Stimulated activated CD4-positive, alpha-beta T cell treated with anti-CD3 and anti-CD28 coated beads, Interleukin-15, amount 100 ng/mL, for 1 hour (primary cell): ENCODE measurements around the gene UTP4.
A peak's percentile ranks its signal among the peaks of the same experiment; 100 is the strongest.

Experiments
- DNase-seq, 2 donors: peaks; one replicate each; pipeline ENCODE4 v3.0.0-alpha.2; 2020; ENCODE audit warnings: low read depth in 1 of 2, low spot score in 1 of 2

The UTP4 gene

DNA sequence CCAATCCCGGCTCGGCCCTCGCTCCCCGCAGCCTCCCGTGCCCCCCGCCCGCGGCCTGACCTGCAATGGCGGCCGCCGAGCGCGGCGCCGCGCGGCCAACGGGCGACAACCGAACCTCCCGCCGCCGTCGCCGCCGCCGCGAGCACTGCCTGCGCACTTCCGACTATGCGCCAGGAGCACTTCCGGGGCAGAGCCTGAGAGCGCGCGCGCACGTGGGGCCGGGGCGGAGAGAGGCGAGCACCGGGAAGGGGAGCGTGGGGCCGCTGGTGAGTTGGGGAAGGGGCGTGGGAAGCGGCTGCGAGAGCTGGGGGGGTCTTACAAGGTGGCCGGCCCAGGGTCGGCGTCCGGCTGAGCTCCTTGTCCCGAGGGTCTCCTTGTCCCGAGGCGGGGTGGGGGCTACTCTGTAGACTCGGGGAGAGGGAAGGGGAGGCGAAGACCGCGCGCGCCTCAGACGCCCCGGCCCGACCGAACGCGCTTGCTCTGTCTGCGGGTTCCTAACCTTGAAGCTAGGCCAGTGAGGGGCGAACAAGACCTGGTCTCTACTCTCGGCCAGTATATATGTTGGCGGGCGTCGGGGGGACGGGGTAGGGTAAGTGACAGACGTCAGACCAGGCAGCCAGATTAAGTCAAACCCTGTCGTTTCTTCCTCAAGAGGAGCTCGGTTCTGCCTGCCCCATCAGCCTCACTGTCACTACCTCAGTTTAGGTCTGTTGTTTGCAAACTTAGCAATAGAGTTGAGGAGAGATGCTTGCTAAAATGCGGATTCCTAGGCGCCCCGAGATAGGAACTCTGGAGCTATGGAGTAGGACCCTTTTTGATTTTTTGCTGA, at the start of gene UTP4, which contains the start of gene CHTF8:
Gene UTP4 (plus strand): TSS at position 226 of the 829 bp plus-strand sequence. CDS start 811 bp downstream, outside the sequence.
Gene CHTF8 (minus strand): TSS at position 165 of the 829 bp plus-strand sequence. CDS start 11,130 bp downstream, outside the sequence.
- peak; percentile 69 to 82 for DNase-seq

DNA sequence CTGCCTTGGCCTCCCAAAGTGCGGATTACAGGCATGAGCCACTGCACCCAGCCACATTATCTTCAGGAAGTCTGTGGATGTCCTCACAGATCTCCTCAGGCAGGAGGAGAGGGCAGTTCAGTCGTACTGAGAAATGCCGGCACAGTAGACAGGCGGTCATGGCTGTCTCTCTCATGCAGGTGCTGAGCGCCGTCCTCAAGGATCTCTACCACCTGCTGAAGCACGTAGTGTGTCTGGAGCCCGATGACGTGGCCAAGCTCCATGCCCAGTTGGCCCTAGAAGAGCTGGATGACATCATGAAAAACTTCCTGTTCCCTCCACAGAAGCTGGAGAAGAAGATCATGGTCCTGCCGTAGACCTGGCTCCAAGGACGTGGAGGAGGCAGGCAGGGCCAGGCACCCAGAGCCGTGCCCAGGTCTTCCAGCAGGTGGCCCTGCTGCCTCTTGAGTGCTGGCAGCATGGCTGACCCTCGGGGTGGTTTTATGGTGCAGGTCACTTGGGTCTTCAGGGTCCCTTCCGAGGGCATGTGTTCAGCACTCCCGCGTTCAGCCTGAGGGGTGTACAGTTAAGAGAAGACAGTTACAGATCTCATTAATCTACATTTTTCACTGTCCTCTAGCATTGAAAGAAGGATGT, 49.0 kb upstream of the UTP4 start:
- DNase-seq = no peak

DNA sequence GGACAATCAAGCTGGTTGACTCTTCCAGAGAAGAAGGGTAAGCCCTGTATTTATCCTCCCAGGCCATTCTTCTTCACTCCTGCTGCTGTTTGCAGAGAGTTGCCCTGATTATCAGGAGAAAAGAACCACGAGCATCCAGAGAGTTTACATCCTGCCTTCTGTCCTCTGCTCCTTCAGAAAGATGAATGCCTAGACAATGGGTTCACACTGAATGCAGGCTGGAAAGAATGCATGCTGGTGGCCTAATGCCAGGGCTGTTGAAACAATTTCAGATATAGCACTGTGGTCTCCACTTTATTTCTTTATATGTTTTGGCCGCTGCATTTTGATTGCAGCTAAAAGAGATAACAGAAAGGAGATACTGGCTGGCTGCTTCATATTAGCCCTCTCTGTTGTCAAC, 48.2 kb upstream of the UTP4 start:
- DNase-seq = no peak

DNA sequence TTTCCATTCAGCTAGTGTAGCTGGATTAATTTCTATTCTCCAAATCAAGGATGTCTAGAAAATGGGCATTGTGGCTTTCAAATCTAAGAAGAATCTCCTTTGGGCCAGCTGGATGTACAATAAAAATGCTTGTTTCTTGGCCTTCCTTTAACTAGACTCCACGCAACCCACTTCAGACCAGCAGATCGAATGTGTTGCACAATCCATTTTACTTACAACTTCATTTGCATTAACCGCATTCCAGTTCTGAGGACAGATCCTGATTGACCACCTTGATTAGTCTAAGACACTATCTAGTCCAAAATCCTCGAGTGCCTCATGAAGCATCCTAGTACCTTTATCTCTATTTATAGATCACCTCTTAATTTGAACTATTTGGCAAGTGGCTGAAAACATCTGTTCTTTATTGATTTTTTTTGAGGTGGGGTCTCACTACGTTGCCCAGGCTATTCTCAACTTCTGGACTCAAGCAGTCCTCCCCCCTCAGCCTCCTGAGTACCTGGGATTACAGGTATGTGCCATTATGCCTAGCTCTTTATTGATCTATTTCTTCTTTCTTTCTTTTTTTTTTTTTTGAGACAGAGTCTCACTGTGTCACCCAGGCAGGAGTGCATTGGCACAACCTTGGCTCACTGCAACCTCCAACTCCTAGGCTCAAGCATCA, 47.3 kb upstream of the UTP4 start:
- DNase-seq = no peak

DNA sequence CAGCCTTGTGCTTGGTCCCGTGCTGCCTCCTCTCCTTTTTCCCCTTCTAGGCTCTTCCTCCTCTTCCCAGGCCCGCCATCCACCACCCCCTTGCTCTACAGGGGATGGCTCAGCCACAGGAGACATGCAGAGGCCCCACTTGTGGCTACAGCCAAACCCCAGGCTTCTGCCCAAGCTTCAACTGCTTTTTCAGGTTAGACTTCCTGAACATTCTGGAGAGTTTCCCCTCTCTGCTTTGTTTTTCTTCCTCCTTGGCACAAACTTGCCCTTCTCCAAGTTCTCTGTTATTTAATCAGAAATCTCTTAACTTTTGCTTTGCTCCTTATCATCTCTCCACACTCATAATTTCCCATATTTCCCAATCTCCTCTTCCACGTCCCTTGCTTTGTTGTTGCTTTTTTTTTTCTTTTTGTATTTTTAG, 45.3 kb upstream of the UTP4 start:
- no peak for DNase-seq

DNA sequence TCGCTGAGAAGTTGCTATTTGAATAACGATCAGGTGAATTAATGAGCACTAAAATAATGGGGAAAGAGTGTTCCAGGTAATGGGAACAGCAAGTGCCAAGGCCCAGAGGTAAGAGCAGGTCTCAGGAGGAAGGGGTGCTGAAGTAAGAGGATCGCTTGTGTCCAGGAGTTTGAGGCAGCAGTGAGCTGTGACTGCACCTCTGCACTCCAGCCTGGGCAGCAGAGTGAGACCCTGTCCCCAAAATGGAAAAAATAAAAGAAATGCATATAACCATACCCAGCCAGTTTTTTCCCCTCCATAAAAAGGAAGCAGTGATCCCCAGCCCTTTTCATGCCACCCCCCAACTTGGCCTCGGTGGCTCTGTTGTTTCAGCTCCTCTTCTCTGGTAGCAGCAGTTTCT, 43.8 kb upstream of the UTP4 start:
- DNase-seq = no peak

DNA sequence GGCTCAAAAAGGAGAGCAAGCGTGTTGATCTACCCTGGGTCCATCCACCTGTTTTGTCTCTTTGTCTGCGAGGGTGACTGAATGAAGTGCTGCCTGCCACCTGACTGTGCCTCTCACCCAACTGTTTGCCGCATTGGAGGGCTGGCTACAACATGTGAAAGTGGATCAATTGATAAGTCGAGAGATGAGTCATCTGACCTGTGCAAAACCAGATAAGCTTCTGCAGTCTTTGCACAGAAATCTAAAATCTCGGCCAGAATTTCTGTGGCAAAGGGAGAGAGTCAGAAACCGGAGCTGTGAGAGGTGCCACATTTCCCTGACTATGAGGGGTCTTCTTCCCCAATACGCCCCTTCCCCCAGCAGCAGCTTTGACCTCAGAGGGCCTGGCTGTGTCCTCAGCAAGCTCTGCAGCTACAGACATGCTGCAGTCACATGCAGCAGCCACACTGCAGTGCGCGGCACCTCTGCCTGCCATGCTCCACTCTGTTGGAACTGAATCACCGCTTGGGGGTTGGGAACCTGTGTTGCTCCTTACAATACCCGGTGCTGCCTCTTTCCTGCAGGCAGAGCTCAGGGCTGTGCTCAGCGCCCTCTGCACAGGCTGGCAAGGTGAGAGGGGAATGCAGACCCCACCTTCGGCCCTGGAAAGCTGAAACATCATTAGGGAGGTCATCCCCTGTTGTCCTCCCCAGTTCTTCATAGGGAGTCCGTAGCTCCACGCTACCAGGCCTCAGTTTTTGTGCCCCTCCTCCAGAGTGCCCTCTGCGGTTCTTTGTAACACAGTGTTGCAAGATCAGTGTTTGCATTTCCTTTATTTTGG, 43.1 kb upstream of the UTP4 start:
- no peak for DNase-seq

DNA sequence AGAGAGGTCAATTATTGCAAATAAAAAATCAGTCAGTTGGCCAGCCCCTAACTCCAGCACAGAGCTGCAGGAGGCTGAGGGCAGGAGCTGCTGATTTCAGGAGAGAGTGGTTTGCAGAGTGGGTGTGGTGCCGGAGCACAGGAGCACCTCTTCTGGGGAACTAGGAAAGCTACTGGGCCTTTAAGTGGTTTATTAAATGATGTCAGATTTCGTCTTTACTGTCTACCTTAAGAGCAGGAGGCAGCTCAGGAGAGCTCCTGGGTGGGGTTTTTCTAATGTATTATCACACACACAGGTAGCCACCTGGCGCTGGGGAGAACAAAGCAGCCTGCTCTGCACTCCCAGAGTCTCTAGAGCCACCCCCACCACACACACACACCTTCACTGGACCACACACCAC, 38.5 kb upstream of the UTP4 start:
- DNase-seq = no peak

DNA sequence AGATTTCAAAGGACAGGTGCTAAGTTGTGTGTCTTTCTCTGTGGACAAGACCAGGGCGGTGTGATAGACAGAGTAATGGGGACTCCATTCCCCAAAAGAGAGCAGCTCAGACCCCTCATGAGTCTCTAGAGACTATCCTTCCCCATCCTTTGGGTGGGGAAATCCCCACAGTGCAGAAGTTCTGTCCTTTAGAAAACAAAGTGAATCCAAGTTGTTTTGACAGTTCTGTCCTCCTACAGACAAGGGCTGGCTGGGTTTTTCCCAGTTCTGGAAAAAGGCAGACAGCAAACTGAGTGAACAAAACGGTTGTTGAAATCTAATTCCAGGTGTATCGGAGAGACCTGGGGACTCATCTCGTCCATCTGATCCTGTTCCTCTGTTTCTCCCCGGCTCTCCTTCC, 37.9 kb upstream of the UTP4 start:
- no peak for DNase-seq

DNA sequence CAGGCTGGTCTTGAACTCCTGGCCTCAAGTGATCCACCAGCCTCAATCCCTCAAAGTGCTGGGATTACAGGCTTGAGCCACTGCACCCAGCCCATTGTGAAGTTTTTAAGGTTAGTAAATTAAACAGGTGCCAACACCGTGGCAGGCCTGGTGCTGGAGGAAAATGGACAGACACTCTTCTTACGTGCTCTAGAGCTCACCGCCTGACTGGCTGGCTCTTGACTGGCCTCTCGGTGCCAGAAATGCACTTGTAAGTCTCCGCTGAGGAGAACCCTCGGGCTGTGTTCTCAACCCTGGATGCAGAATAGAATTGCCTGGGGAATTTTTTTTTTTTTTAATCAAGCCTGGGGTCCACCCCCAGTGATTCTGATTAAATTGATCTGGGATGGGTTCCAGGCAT, 37.3 kb upstream of the UTP4 start:
- DNase-seq = no peak

DNA sequence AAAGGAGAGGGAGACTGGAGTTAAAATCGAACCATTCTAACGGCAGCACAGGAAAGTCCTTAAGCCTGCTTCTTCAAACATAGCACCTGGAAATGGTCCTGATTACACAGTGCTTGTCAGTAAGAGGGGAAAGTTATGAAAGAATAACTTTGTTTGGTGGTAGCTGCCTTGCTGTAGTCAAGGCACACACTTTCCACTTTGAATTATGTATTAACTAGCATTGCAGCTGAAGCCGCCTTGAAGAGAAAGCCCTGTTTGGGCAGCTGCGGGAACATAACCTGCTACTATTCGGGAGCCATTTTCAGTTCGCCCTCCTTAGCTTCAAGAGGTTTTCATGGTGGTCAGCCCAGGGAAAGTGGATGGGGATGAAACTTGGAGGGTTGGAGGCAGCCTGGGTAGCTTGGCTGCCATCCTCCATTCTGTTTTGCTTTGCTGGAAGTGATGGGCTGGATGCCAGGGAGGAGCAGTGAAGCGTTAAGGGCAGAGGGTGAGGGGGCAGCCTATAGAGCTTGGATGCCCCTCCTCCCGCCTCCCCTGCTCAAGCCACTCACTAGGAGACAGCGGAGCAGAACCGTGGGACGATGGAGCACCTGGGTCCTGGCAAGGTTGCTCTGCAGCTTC, 32.3 kb upstream of the UTP4 start:
- DNase-seq = no peak

DNA sequence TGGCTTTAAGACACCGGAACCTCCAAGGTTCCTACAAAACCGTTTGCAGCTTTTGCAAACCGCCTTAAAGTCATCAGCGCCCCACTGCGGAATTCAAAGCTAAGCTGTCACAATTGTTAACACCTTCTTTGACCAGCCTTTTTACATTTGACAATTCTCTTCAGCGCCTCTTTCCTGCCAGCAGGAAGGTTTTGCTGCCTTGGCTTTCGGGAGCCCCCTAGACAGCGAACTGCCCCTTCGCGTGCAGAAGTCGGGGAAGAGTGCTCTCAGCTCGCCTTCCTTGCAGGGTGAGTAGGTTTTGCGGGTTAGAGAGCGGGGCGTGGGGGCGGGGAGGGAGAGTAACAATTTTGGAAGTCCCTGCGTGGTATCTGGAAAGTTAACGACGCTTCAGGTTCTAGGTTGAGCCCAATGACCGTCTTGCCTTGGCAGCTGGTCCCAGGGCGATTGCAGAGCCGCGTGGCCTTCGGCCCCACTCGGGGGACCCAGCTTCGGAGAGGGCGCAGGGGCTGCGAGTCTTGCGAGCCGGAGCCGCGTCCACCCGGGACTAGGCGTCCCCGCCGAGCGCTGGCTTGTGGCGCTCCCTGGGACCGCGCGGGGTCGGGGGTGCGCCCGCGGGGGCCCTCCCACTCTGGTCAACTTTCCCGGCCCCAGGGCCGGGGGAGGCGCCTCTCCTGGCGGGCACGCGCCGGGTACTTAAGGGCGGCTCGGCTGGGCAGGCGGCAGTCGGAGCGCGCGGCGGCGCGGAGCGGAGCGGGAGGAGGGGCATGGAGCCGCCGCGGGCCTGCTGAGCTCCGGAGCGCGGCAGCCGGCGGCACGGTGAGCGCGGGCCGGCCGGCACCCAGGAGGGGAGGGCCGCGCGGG, 26.7 kb upstream of the UTP4 start, which contains the start of gene HAS3:
Gene HAS3 (plus strand): TSS at position 153 of the 861 bp plus-strand sequence. CDS start 3,743 bp downstream, outside the sequence.
- DNase-seq = no peak

DNA sequence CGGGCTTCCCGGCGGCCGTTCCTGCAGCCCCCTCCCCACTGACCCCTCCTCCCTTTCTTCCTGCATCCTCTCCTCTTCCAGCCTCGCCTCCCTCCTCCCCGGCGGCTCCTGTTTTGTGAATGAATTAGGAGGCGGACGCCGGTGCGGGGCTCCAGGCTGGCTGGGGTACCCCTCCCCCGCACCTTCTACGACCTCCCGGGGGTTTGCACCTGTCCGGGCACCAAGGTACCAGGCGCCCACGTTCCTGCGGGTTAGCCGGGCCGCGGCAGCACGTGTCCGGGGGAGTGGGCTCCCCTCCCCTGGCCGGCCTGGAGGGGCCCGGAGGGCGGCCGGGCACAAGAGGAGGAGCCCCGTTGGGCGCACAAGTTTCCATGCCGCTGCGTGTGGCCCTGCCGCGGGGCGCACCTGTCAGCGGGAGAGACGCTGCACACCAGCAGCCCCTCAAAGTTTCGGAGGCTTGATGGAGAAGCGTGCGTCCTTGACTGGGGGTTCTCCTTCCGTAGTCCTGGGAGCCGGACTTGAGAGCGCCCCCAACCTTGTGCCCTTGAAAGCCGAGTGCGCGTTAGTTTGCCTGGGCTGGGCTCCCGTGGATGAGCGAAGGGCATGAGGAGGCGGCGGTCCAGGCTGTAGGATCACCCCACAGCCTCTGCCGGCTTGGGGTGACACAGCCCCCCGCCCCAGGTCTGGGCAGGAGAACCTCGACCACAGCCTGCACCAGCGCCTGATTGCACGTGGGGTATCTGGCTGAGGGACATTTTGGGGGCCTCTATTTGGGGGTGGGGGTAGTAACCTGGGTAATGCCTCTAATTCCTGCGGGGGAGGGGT, 25.7 kb upstream of the UTP4 start:
- no peak for DNase-seq

DNA sequence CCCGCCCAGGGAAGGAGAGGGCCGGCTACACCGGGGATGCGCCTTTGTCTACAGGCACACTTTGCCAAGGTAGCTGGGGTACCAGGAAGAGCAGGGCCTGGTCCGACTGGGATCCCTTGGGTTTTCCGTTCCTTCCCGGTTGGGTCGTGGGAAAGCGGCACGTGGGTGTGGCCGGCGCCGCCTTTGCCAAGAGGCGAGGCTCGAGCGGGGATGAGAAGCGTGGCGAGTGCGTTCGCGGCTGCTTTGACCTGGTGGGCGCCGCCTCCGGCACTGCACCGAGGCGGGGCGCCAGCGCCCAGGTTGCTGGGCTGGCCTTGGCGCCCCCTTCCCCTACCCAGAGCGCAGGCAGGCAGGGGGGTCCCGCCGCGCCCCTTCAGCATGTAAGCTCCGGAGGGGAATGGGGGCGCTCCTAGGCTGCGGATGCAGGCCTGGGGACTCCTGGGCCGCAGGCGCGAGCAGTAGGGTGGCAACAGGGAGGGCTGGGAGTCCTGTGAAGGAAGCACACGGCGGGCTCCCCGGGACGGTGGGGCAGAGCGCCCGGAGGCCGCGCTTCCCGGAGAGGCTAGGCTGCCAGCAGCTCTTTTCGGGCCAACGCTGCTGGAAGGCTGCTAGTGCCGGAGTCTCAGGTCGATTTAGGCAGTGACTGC, 25.0 kb upstream of the UTP4 start:
- DNase-seq = no peak

DNA sequence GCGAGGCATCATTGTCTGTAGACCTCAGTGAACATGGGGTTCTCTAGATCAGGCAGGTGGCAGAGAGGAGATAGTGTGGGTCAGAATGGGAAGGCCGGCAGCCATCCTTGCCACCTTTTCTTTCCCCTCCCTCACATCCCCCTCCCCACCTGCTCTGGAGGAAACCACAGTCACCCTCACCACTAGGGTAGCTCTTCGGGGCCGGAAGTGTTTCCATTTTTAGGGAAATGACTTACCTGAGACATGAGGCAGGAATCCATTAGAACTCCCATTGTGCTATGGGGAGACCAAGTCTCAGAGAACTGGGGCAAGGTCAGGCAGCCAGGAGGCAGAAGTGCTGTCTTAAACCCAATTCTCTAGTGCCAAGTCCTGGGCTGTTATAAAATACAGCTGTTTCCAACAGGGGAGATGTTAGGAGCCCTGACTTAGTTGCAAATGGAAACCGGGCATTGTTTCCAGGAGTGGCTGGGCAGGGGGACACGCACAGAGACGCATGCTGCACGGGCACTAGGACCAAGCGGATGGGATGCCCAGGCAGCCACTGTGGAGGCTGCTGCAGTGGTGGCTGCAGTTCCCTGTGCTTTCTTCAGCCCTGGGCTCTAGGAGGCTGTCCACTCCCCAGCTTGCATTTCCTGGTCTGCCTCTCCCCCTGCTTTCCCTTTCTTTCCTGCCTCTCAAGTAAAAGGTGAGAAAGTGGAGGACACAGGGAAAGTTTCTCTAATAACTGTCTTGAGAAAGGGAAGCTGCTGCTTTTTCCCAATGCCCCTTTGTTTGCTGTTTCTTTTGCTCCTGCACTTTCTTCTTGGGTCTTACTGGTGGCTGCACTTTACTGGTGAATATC, 24.2 kb upstream of the UTP4 start:
- DNase-seq = no peak

DNA sequence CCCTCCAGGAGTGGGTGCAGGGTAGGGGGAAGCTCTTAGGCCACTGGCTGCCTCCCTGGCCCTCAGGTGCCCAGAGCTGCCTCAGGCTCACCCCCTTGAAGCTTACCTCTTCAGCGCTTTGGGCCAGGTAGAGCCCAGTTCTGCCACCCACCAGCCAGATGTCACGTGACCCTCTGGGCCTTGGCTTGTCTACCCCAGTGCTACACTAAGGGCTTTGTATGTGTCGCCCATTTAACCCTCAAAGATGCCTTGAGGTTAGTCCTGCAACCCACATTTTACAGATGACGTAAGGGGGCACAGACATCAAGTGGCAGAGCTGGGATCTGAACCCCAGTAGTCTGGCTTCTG, 23.6 kb upstream of the UTP4 start:
- no peak for DNase-seq

DNA sequence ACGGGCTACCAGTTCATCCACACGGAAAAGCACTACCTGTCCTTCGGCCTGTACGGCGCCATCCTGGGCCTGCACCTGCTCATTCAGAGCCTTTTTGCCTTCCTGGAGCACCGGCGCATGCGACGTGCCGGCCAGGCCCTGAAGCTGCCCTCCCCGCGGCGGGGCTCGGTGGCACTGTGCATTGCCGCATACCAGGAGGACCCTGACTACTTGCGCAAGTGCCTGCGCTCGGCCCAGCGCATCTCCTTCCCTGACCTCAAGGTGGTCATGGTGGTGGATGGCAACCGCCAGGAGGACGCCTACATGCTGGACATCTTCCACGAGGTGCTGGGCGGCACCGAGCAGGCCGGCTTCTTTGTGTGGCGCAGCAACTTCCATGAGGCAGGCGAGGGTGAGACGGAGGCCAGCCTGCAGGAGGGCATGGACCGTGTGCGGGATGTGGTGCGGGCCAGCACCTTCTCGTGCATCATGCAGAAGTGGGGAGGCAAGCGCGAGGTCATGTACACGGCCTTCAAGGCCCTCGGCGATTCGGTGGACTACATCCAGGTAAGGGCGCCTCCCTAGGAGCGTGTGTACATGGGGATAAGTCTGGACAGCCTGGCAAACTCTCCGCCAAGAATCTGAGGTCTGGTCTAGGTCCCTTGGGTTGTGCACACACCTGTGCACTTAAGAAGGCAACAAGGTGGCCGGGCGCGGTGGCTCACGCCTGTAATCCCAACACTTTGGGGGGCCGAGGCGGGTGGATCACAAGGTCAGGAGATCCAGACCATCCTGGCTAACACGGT, 22.8 kb upstream of the UTP4 start:
- no peak for DNase-seq
